ENCODE results near the gene FAS.

The FAS gene

GRCh38 chr10:88995156-88995876 is 4.7 kb downstream of the FAS start:
- TF ChIP-seq, protein P1, sequence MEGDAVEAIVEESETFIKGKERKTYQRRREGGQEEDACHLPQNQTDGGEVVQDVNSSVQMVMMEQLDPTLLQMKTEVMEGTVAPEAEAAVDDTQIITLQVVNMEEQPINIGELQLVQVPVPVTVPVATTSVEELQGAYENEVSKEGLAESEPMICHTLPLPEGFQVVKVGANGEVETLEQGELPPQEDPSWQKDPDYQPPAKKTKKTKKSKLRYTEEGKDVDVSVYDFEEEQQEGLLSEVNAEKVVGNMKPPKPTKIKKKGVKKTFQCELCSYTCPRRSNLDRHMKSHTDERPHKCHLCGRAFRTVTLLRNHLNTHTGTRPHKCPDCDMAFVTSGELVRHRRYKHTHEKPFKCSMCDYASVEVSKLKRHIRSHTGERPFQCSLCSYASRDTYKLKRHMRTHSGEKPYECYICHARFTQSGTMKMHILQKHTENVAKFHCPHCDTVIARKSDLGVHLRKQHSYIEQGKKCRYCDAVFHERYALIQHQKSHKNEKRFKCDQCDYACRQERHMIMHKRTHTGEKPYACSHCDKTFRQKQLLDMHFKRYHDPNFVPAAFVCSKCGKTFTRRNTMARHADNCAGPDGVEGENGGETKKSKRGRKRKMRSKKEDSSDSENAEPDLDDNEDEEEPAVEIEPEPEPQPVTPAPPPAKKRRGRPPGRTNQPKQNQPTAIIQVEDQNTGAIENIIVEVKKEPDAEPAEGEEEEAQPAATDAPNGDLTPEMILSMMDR (IDR thresholded peaks at IDR 0.05; ENCODE audit: low read depth, low read length, missing control alignments): no peak
- DNase-seq (ENCODE audit: low read depth): no peak
- in situ Hi-C loops (cut with HindIII; ENCODE audit: low sequenced_read_pairs): no loop called here
- no peak overlapping the region for H3K4me3 ChIP-seq (ENCODE audit: low read depth, low read length)

GRCh38 chr10:88996927-88997326 is 6.3 kb downstream of the FAS start:
- TF ChIP-seq, protein P1 (IDR thresholded peaks at IDR 0.05; ENCODE audit: low read depth, low read length, missing control alignments): no peak
- no peak for DNase-seq (ENCODE audit: low read depth)
- no peak overlapping the region for H3K4me3 ChIP-seq (ENCODE audit: low read depth, low read length)
- in situ Hi-C loops (cut with HindIII; ENCODE audit: low sequenced_read_pairs): no loop called here

DNA sequence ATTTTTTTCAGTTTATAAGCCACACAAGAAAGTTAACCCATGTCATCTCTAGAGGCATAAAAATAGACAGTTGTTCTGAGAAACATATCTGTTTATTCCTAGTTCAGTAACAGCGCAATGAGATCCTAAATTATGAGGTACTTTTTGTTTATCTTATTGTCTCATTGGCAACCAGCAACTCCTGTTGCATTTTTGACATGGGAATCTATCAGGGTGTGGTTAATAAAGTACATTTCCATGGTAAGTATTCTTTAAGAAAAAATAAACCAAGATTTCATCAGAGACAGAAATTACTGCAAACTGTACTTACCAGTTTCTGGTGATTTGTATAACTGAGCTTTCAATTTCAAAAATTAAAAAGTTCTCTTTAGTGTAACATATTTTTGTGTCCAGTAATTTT is 9.0 kb downstream of the FAS start:
- in situ Hi-C loops (cut with HindIII; ENCODE audit: low sequenced_read_pairs): no loop called here
- TF ChIP-seq, protein P1 (IDR thresholded peaks at IDR 0.05; ENCODE audit: low read depth, low read length, missing control alignments): no peak
- no peak overlapping the region for H3K4me3 ChIP-seq (ENCODE audit: low read depth, low read length)
- DNase-seq (ENCODE audit: low read depth): no peak

- TF ChIP-seq, protein P1 (IDR thresholded peaks at IDR 0.05; ENCODE audit: low read depth, low read length, missing control alignments): no peak
- no peak for DNase-seq (ENCODE audit: low read depth)
- in situ Hi-C loops (cut with HindIII; ENCODE audit: low sequenced_read_pairs): no loop called here
- no peak overlapping the region for H3K4me3 ChIP-seq (ENCODE audit: low read depth, low read length)
These were observed 10.6 kb downstream of the FAS start for GRCh38 chr10:89001024-89001728.

DNA sequence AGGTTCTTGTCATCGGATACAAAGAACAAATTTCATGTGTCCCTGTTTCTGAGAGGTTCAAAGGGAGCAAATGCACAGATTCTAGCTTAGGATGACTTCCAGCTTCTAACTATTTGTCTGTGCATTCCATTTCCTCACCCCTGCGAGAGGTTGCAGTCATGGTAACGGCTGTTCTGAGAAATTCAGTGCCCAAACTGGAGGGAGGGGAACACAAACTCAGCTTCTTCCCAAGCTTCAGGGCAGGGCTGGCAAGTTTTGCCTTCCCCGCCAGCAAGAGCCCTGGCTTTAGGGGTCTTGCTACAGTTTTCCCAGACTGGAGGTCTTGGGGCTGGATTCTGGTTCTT is 11.1 kb downstream of the FAS start:
- in situ Hi-C loops (cut with HindIII; ENCODE audit: low sequenced_read_pairs): no loop called here
- no peak for DNase-seq (ENCODE audit: low read depth)
- H3K4me3 ChIP-seq (ENCODE audit: low read depth, low read length): no peak overlapping the region
- TF ChIP-seq, protein P1 (IDR thresholded peaks at IDR 0.05; ENCODE audit: low read depth, low read length, missing control alignments): no peak

- H3K4me3 ChIP-seq (ENCODE audit: low read depth, low read length): no peak overlapping the region
- in situ Hi-C loops (cut with HindIII; ENCODE audit: low sequenced_read_pairs): no loop called here
- TF ChIP-seq, protein P1 (IDR thresholded peaks at IDR 0.05; ENCODE audit: low read depth, low read length, missing control alignments): no peak
- DNase-seq (ENCODE audit: low read depth): no peak
These were observed 11.8 kb downstream of the FAS start for GRCh38 chr10:89002226-89002978.
